Measurements from ENCODE around the gene DNAJC27. TPM values are rescaled to one million over a fixed set of nuclear protein-coding genes. Genes with fewer than 3 reads are reported as not detected.
A peak's percentile ranks its signal among the peaks of the same experiment; 100 is the strongest.
"Not testable (repeated sequence)": the region's sequence is repeated elsewhere in the genome, so short reads cannot be mapped to it uniquely, and the experiment has no call there.

DNAJC27 gene
- polyA plus RNA-seq, 2 of the 4 experiments (the other 2 are of a cell fraction), result 2.6 to 7.8 TPM

GRCh38 chr2:25000036-25000435, 28.3 kb upstream of the DNAJC27 start:
- 78% methylated on average over 4 of the region's 4 CpGs for WGBS (ENCODE audit: missing lambda C conversion rate)
- H3K4me1 ChIP-seq, result peaks cover 33% of the 10 kb centered on the region
- CTCF ChIA-PET, result interaction anchor here (1.6 to 5.8 kb wide), 2 partner anchors 24 to 73 kb away, joined by 3 to 28 read pairs; no protein-coding TSS in a partner anchor
- DNase-seq (ENCODE audit: low read depth in 1 of 2, low spot score in 1 of 2) (no peak), FAIRE-seq (no peak), ATAC-seq (no peak)
- no peak overlapping the region for H3K4me2 ChIP-seq
- no peak overlapping the region for H3K4me3 ChIP-seq
- H3K27ac ChIP-seq, result no peak overlapping the region
- no peaks in the 10 kb centered on the region for H3K9me3 ChIP-seq
- TF ChIP-seq USF2 (IDR thresholded peaks at IDR 0.05) (no peak), HDAC2 (IDR thresholded peaks at IDR 0.05) (no peak), CTCF (IDR thresholded peaks at IDR 0.05) (no peak), EHMT2 (IDR thresholded peaks at IDR 0.05; ENCODE audit: low read depth) (no peak), NFE2L2 (conservative IDR thresholded peaks at IDR 0.05; ENCODE audit: low read length) (no peak), CHD2 (IDR thresholded peaks at IDR 0.05; ENCODE audit: low read length, partially characterized antibody) (no peak), PHF8 (IDR thresholded peaks at IDR 0.05; ENCODE audit: borderline replicate concordance, low read depth) (no peak), HOXB13 (CRISPR knock-in tag; IDR thresholded peaks at IDR 0.05; ENCODE audit: low read depth) (no peak), POLR2AphosphoS2 (conservative IDR thresholded peaks at IDR 0.05; ENCODE audit: low read length) (no peak), ELK1 (IDR thresholded peaks at IDR 0.05; ENCODE audit: low read depth, low read length) (no peak), NR3C1 (IDR thresholded peaks at IDR 0.05) (no peak), ATOH8 (CRISPR knock-in tag; IDR thresholded peaks at IDR 0.05; ENCODE audit: low read depth) (no peak), KDM1A (IDR thresholded peaks at IDR 0.05; ENCODE audit: low read depth) (no peak), HES2 (IDR thresholded peaks at IDR 0.05) (no peak), BHLHE40 (IDR thresholded peaks at IDR 0.05; ENCODE audit: low read depth, low read length) (no peak)
- POLR2A ChIA-PET, result no interaction called here

- peaks cover 37% of the 10 kb centered on the region for H3K4me1 ChIP-seq
- POLR2A ChIA-PET; FAIRE-seq; H3K4me2 ChIP-seq; ATAC-seq; H3K9me3 ChIP-seq; H3K4me3 ChIP-seq; H3K27ac ChIP-seq; DNase-seq (ENCODE audit: low read depth in 1 of 2, low spot score in 1 of 2): not testable (repeated sequence)
- CTCF ChIA-PET, result interaction anchor here (1.1 to 5.8 kb wide), 3 partner anchors 23 to 129 kb away, joined by 3 to 28 read pairs (median 3); no protein-coding TSS in a partner anchor
- WGBS (ENCODE audit: missing lambda C conversion rate), result 79% methylated on average over 8 of the region's 8 CpGs
- peak; percentile 56 to 63; a peak in 3 of 4 replicates for TF ChIP-seq CEBPB (IDR thresholded peaks at IDR 0.05)
Observed at GRCh38 chr2:24999097-24999496, 27.3 kb upstream of the DNAJC27 start.

- TF ChIP-seq RCOR1 (IDR thresholded peaks at IDR 0.05; ENCODE audit: low read depth, low read length) (no peak), PHF8 (IDR thresholded peaks at IDR 0.05; ENCODE audit: borderline replicate concordance, low read depth) (no peak), BCL3 (IDR thresholded peaks at IDR 0.05) (no peak), ZSCAN20 (CRISPR knock-in tag; IDR thresholded peaks at IDR 0.05) (no peak), POLR2AphosphoS2 (conservative IDR thresholded peaks at IDR 0.05; ENCODE audit: low read length) (no peak), SREBF2 (IDR thresholded peaks at IDR 0.05) (no peak), HOXB13 (CRISPR knock-in tag; IDR thresholded peaks at IDR 0.05; ENCODE audit: low read depth) (no peak)
- ATAC-seq, result no peak
- Histone ChIP-seq H3K4me1 (peaks cover 28% of the 10 kb centered on the region), H3K9me3 (no peaks in the 10 kb centered on the region), H3K4me3 (no peak overlapping the region), H3K27ac (no peak overlapping the region), H3K4me2 (no peak overlapping the region)
- 50% methylated on average over 1 of the region's 1 CpG for WGBS (ENCODE audit: missing lambda C conversion rate)
- FAIRE-seq, result no peak
- DNase-seq (ENCODE audit: low read depth in 1 of 2, low spot score in 1 of 2), result no peak
- POLR2A ChIA-PET, result interaction anchor here (1.1 kb wide), 1 partner anchor 47 kb away, joined by 5 read pairs; the partner anchor contains the start of gene EFR3B
- CTCF ChIA-PET, result interaction anchor here (1.4 to 3.8 kb wide), 3 partner anchors 19 to 202 kb away, joined by 5 to 37 read pairs (median 8); no protein-coding TSS in a partner anchor
Observed at GRCh38 chr2:24994146-24994724, 22.5 kb upstream of the DNAJC27 start.

Data from A549 (cell line).